IMR-90 (cell line): ENCODE measurements around the gene KRT83. TPM values are rescaled to one million over a fixed set of nuclear protein-coding genes. Genes with fewer than 3 reads are reported as not detected.

Source experiments
- ATAC-seq: fragments of 200-7000 bp; cut with Tn5 transposase; 2 replicates; pipeline ENCODE4 v1.9.1; 2020; ENCODE audit warnings: low read depth, mild to moderate bottlenecking, moderate library complexity
- BruUV-seq: library from RNA; stranded (reverse); fragments of 400-500 nt; replicated peaks from 2 replicates; lab custom pipeline; 2021; lab: Mats Ljungman, UMichigan
- CTCF ChIA-PET: fragments of 300-600 bp; formaldehyde crosslinking; extraction: SDS; loops from one replicate; lab custom pipeline; 2021; ENCODE audit warnings: antibody characterized with exemption; lab: Yijun Ruan, JAX
- POLR2A ChIA-PET: fragments of 300-600 bp; sonication (Branson Sonifier 250); formaldehyde crosslinking; loops from one replicate; lab custom pipeline; 2022; ENCODE audit warnings: antibody characterized with exemption; ENCODE audit not compliant: unreplicated experiment; lab: Charles Lee
- DNase-seq: peaks from one replicate; pipeline ENCODE4 v3.0.0; 2013
- H2AFZ ChIP-seq: replicated peaks from 2 replicates; pipeline ENCODE3; 2013; ENCODE audit warnings: low read length, mild to moderate bottlenecking; ENCODE audit not compliant: poor library complexity
- H2AK5ac ChIP-seq: 2 replicates; pipeline ENCODE4 v1.6.1; 2013; ENCODE audit warnings: low read depth, low read length, inconsistent platforms
- H2AK9ac ChIP-seq: replicated peaks from 2 replicates; pipeline ENCODE3; 2013; ENCODE audit warnings: mild to moderate bottlenecking, low read depth, low read length, moderate library complexity; ENCODE audit not compliant: poor library complexity
- H2BK120ac ChIP-seq: 2 replicates; pipeline ENCODE4 v1.6.1; 2013; ENCODE audit warnings: low read depth, low read length, inconsistent platforms
- H2BK15ac ChIP-seq: 3 replicates; pipeline ENCODE4 v1.6.1; 2013; ENCODE audit warnings: low read depth, low read length, inconsistent platforms
- H2BK20ac ChIP-seq: 2 replicates; pipeline ENCODE4 v1.6.1; 2013; ENCODE audit warnings: low read depth, mild to moderate bottlenecking, inconsistent platforms, low read length, moderate library complexity
- H2BK5ac ChIP-seq: 2 replicates; pipeline ENCODE4 v1.6.1; 2013; ENCODE audit warnings: mild to moderate bottlenecking, low read depth, low read length, inconsistent platforms; ENCODE audit not compliant: poor library complexity, severe bottlenecking
- H3K14ac ChIP-seq: replicated peaks from 2 replicates; pipeline ENCODE4 v1.6.1; 2013; ENCODE audit warnings: low read depth, low read length, inconsistent platforms
- H3K18ac ChIP-seq: 2 replicates; pipeline ENCODE4 v1.6.1; 2013; ENCODE audit warnings: low read depth, low read length, control low read depth
- H3K23ac ChIP-seq: 2 replicates; pipeline ENCODE4 v1.6.1; 2013; ENCODE audit warnings: low read depth, low read length, inconsistent platforms
- H3K27ac ChIP-seq: 2 replicates; pipeline ENCODE4 v1.5.1; 2013; ENCODE audit warnings: mild to moderate bottlenecking, control low read depth, low read length; ENCODE audit not compliant: insufficient read depth
- H3K27me3 ChIP-seq: 2 replicates; pipeline ENCODE4 v1.6.1; 2013; ENCODE audit warnings: low read length; ENCODE audit not compliant: control insufficient read depth, insufficient read depth
- H3K36me3 ChIP-seq: 2 replicates; pipeline ENCODE4 v1.6.1; 2013; ENCODE audit warnings: low read length, mixed read lengths; ENCODE audit not compliant: control insufficient read depth, insufficient read depth
- H3K4ac ChIP-seq: 2 replicates; pipeline ENCODE4 v1.6.1; 2013; ENCODE audit warnings: low read depth, low read length, inconsistent platforms
- H3K4me1 ChIP-seq: 2 replicates; pipeline ENCODE4 v1.6.1; 2013; ENCODE audit warnings: low read length, mixed read lengths; ENCODE audit not compliant: control insufficient read depth, insufficient read depth
- H3K4me2 ChIP-seq: 2 replicates; pipeline ENCODE4 v1.6.1; 2013; ENCODE audit warnings: low read depth, mild to moderate bottlenecking, control low read depth, low read length, moderate library complexity
- H3K4me3 ChIP-seq: 2 replicates; pipeline ENCODE4 v1.5.1; 2013; ENCODE audit warnings: low read depth, mild to moderate bottlenecking, control low read depth, low read length, moderate library complexity; ENCODE audit not compliant: insufficient read depth
- H3K56ac ChIP-seq: 2 replicates; pipeline ENCODE4 v1.6.1; 2013; ENCODE audit warnings: low read length, inconsistent platforms; ENCODE audit not compliant: insufficient read depth; ENCODE audit errors: extremely low read depth
- H3K79me1 ChIP-seq, 2 experiments: 2 replicates each; pipeline ENCODE4 v1.6.1; 2013; ENCODE audit warnings: low read length in 2 of 2, inconsistent platforms in 1 of 2, low read depth in 1 of 2
- H3K9ac ChIP-seq: 2 replicates; pipeline ENCODE4 v1.6.1; 2013; ENCODE audit warnings: low read depth, low read length, control low read depth
- H3K9me1 ChIP-seq: 2 replicates; pipeline ENCODE4 v1.6.1; 2013; ENCODE audit warnings: low read length, inconsistent platforms; ENCODE audit not compliant: insufficient read depth
- H3K9me3 ChIP-seq: 2 replicates; pipeline ENCODE4 v1.6.1; 2013; ENCODE audit warnings: low read length; ENCODE audit not compliant: control insufficient read depth, insufficient read depth
- H4K20me1 ChIP-seq: 2 replicates; pipeline ENCODE4 v1.6.1; 2013; ENCODE audit warnings: low read length, inconsistent platforms; ENCODE audit not compliant: insufficient read depth
- H4K5ac ChIP-seq: 2 replicates; pipeline ENCODE4 v1.6.1; 2013; ENCODE audit warnings: mild to moderate bottlenecking, low read depth, low read length, control low read depth
- H4K8ac ChIP-seq, 2 experiments: 2 replicates each; pipeline ENCODE4 v1.6.1; 2013; ENCODE audit warnings: low read depth in 2 of 2, low read length in 2 of 2, control low read depth in 1 of 2, inconsistent platforms in 1 of 2
- H4K91ac ChIP-seq: 2 replicates; pipeline ENCODE4 v1.6.1; 2013; ENCODE audit warnings: low read depth, low read length, inconsistent platforms; ENCODE audit not compliant: insufficient read depth
- BHLHE40 ChIP-seq: fragments of 150-350 bp; IDR thresholded peaks from 2 replicates; pipeline ENCODE4 v1.6.1; 2016; ENCODE audit warnings: mild to moderate bottlenecking, low read depth, low read length
- CEBPB ChIP-seq: IDR thresholded peaks from 2 replicates; pipeline ENCODE4 v1.6.1; 2012; ENCODE audit warnings: low read depth, low read length, improper control_type of control experiment
- CHD1 ChIP-seq: IDR thresholded peaks from 2 replicates; pipeline ENCODE4 v1.6.1; 2012; ENCODE audit warnings: low read depth, low read length, improper control_type of control experiment
- CTCF ChIP-seq: conservative IDR thresholded peaks from 2 replicates; pipeline ENCODE4 v1.5.1; 2012; ENCODE audit warnings: mild to moderate bottlenecking, low read depth, low read length, improper control_type of control experiment
- ELK1 ChIP-seq: fragments of 150-350 bp; IDR thresholded peaks from 2 replicates; pipeline ENCODE4 v1.6.1; 2016; ENCODE audit warnings: low read depth, mild to moderate bottlenecking, low read length, moderate library complexity, borderline replicate concordance
- MAFK ChIP-seq: IDR thresholded peaks from 2 replicates; pipeline ENCODE4 v1.6.1; 2012; ENCODE audit warnings: low read depth, low read length, improper control_type of control experiment
- MAZ ChIP-seq: IDR thresholded peaks from 2 replicates; pipeline ENCODE4 v1.6.1; 2012; ENCODE audit warnings: low read depth, mild to moderate bottlenecking, low read length, improper control_type of control experiment, moderate library complexity, borderline replicate concordance
- MXI1 ChIP-seq: IDR thresholded peaks from 2 replicates; pipeline ENCODE4 v1.6.1; 2012; ENCODE audit warnings: low read depth, mild to moderate bottlenecking, low read length, moderate library complexity, borderline replicate concordance
- NFE2L2 ChIP-seq: fragments of 150-350 bp; IDR thresholded peaks from 2 replicates; pipeline ENCODE4 v1.6.1; 2016; ENCODE audit warnings: low read depth, mild to moderate bottlenecking, low read length
- POLR2A ChIP-seq: IDR thresholded peaks from 2 replicates; pipeline ENCODE4 v1.6.1; 2012; ENCODE audit warnings: mild to moderate bottlenecking, low read depth, low read length
- RAD21 ChIP-seq: IDR thresholded peaks from 2 replicates; pipeline ENCODE4 v1.6.1; 2012; ENCODE audit warnings: low read length, improper control_type of control experiment
- RCOR1 ChIP-seq: IDR thresholded peaks from 2 replicates; pipeline ENCODE4 v1.6.1; 2012; ENCODE audit warnings: mild to moderate bottlenecking, low read length, improper control_type of control experiment; ENCODE audit not compliant: insufficient replicate concordance
- RFX5 ChIP-seq: IDR thresholded peaks from 2 replicates; pipeline ENCODE4 v1.8.0; 2012; ENCODE audit warnings: low read depth, mild to moderate bottlenecking, low read length, moderate library complexity
- SMC3 ChIP-seq: fragments of 150-350 bp; IDR thresholded peaks from 2 replicates; pipeline ENCODE4 v1.6.1; 2016; ENCODE audit warnings: low read depth, mild to moderate bottlenecking, antibody characterized with exemption, low read length, moderate library complexity
- WGBS, 2 experiments: methylation state at CpG; one replicate each; pipeline versions ENCODE4 v1.1.5 to v1.1.7; 2013; ENCODE audit warnings: missing lambda C conversion rate in 2 of 2; ENCODE audit not compliant: insufficient read length in 1 of 2; ENCODE audit errors: extremely low coverage in 2 of 2; 5-methylcytosine and 5-hydroxymethylcytosine counted together
- dilution Hi-C: fragments of 300-500 bp; cut with HindIII; formaldehyde crosslinking; loops from one replicate; pipeline ENCODE4 v1.14.3; 2018; ENCODE audit warnings: low sequenced_read_pairs; ENCODE audit not compliant: unreplicated experiment
- in situ Hi-C: fragments of 300-500 bp; cut with MboI; formaldehyde crosslinking; loops from 3 replicates; pipeline ENCODE4 v1.14.3; 2019; ENCODE audit warnings: low sequenced_read_pairs, inconsistent platforms, mixed read lengths
- intact Hi-C: fragments of 100-400 bp; cut with micrococcal nuclease; formaldehyde crosslinking; loops from 2 replicates; pipeline ENCODE4 v1.10.0; 2022
- polyA plus RNA-seq, 3 experiments: library from polyadenylated mRNA; depleted of rRNA; stranded (reverse); fragments of >200 nt; gene quantifications; 2 replicates each; pipeline ENCODE4 v1.2.3, GENCODE V29; 2012; ENCODE audit warnings: low replicate concordance in 1 of 3
- total RNA-seq: library from RNA; depleted of rRNA; stranded (reverse); fragments of >200 nt; gene quantifications from 2 replicates; pipeline ENCODE4 v1.2.3, GENCODE V29; 2012
- TF ChIP-seq, protein P1 (sequence below): fragments of 150-350 bp; IDR thresholded peaks from 2 replicates; pipeline ENCODE4 v1.6.1; 2017; ENCODE audit warnings: mild to moderate bottlenecking, antibody characterized with exemption, low read length, low read depth

KRT83 gene
- total and polyA plus RNA-seq, 2 of the 4 experiments (the other 2 are of a cell fraction), result not detected

- ChIA-PET CTCF (no interaction called here), POLR2A (no interaction called here)
- no peak overlapping the region for H3K27ac ChIP-seq
- intact Hi-C loops, result no loop called here
- H2BK15ac ChIP-seq, result no peak overlapping the region
- no peaks in the 10 kb centered on the region for H3K36me3 ChIP-seq
- no TSS peak for BruUV-seq
- no peak overlapping the region for H3K9ac ChIP-seq
- WGBS, 2 experiments, result no CpG with 5 or more reads among the region's 4 CpGs
- no peak for ATAC-seq
- H3K56ac ChIP-seq, result no peak overlapping the region
- no peak overlapping the region for H3K4me3 ChIP-seq
- H2BK5ac ChIP-seq, result no peak overlapping the region
- H3K4me2 ChIP-seq, result no peak overlapping the region
- no peak overlapping the region for H3K14ac ChIP-seq
- no peak overlapping the region for H3K23ac ChIP-seq
- no peak for DNase-seq
- TF ChIP-seq SMC3 (no peak), ELK1 (no peak), RCOR1 (no peak), CEBPB (no peak), MAZ (no peak), NFE2L2 (no peak), CHD1 (no peak), POLR2A (no peak), MAFK (no peak), BHLHE40 (no peak), CTCF (no peak), MXI1 (no peak), RFX5 (no peak), RAD21 (no peak)
- TF ChIP-seq, protein P1, sequence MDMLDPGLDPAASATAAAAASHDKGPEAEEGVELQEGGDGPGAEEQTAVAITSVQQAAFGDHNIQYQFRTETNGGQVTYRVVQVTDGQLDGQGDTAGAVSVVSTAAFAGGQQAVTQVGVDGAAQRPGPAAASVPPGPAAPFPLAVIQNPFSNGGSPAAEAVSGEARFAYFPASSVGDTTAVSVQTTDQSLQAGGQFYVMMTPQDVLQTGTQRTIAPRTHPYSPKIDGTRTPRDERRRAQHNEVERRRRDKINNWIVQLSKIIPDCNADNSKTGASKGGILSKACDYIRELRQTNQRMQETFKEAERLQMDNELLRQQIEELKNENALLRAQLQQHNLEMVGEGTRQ, result no peak
- H2AFZ ChIP-seq, result no peak overlapping the region
- H3K27me3 ChIP-seq, result peaks cover 37% of the 10 kb centered on the region
- H2BK20ac ChIP-seq, result no peak overlapping the region
- H3K18ac ChIP-seq, result no peak overlapping the region
- in situ Hi-C loops, result no loop called here
- no peak overlapping the region for H2AK5ac ChIP-seq
- H2AK9ac ChIP-seq, result no peak overlapping the region
- H4K5ac ChIP-seq, result no peak overlapping the region
- 0 out of 2 replicates have a peak, but pooled peaks cover 2% of the 10 kb centered on the region for H3K9me3 ChIP-seq
- no peaks in the 10 kb centered on the region for H3K4me1 ChIP-seq
- H3K4ac ChIP-seq, result no peak overlapping the region
- dilution Hi-C loops, result no loop called here
- no peaks in the 10 kb centered on the region for H4K20me1 ChIP-seq
- no peak overlapping the region for H2BK120ac ChIP-seq
- no peaks in the 10 kb centered on the region for H3K79me1 ChIP-seq
- no peak overlapping the region for H4K8ac ChIP-seq
- H4K91ac ChIP-seq, result no peak overlapping the region
- H3K9me1 ChIP-seq, result peaks cover 3% of the 10 kb centered on the region; the same call in 1 of the 2 replicates
Observed at GRCh38 chr12:52298677-52299190, 22.5 kb downstream of the KRT83 start.
